T-helper 1 cell treated with Interleukin-12 subunit alpha and Interleukin-12 subunit beta and Interleukin-4 antibody, amounts not matched to agents 30 ng/mL and 1 ng/mL, for 36 hours (primary cell): ENCODE data around the gene SCYGR4. TPM values are rescaled to one million over a fixed set of nuclear protein-coding genes. Genes with fewer than 3 reads are reported as not detected.
"Not testable (repeated sequence)": the region's sequence is repeated elsewhere in the genome, so short reads cannot be mapped to it uniquely, and the experiment has no call there.

Source experiments
- intact Hi-C: fragments of 100-400 bp; cut with micrococcal nuclease; formaldehyde crosslinking; loops from one replicate; pipeline ENCODE4 v1.15.1; 2024
- total RNA-seq: library from RNA; stranded (reverse); gene quantifications from 2 replicates; pipeline ENCODE4 v1.2.3, GENCODE V29; 2022

SCYGR4 gene
- total RNA-seq, 1 donor from 2014 or later, result not detected

DNA sequence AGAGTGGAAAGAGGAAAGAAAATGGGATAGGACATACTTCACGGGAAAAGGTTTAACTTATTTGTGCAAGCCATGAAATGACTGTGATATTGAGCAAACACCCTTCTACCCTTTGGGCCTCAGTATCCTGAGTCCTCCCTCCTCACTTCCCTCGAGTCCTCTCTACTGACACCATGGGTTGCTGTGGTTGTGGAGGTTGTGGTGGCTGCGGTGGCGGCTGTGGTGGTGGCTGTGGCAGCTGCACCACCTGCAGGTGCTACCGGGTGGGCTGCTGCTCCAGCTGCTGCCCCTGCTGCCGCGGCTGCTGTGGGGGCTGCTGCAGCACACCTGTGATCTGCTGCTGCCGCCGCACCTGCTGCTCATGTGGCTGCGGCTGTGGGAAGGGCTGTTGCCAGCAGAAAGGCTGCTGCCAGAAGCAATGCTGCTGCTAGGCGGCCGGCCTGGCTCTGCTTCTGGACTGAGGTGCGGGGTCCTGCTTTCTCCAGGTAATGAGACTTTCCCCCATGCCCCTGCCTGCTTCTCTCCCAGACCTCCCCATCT, 49.4 kb downstream of the SCYGR4 start, which contains the start of gene SCYGR5:
Gene SCYGR5, plus strand, starts transcription at position 174 of the 540 bp plus-strand sequence. Its CDS starts 0 bp downstream, at position 174.
- intact Hi-C loops, result not testable (repeated sequence)

Other genes starting within 250 kb of the SCYGR4 start
- not detected in 2 replicates for gene TM4SF20, start 238.2 kb upstream of the SCYGR4 start, total RNA-seq
- not detected in 2 replicates for gene SCYGR1, start 229.5 kb upstream of the SCYGR4 start, total RNA-seq
- 74.0 and 76.4 TPM in 2 replicates for gene AGFG1, start 145.3 kb upstream of the SCYGR4 start, total RNA-seq
- gene SCYGR2, start 18.6 kb upstream of the SCYGR4 start, total RNA-seq, result not detected in 2 replicates
- not detected in 2 replicates for gene SCYGR3, start 2.7 kb upstream of the SCYGR4 start, total RNA-seq
- not detected in 2 replicates for gene SCYGR5, start 49.3 kb downstream of the SCYGR4 start, total RNA-seq
- not detected in 2 replicates for gene SLC19A3, start 100.5 kb downstream of the SCYGR4 start, total RNA-seq
- gene SCYGR6, start 107.3 kb downstream of the SCYGR4 start, total RNA-seq, result not detected in 2 replicates
- gene SCYGR7, start 110.8 kb downstream of the SCYGR4 start, total RNA-seq, result not detected in 2 replicates
- not detected in 2 replicates for gene SCYGR8, start 128.4 kb downstream of the SCYGR4 start, total RNA-seq
- 0.27 TPM in 1 of 2 replicates, not detected in the other for gene CCL20, start 196.3 kb downstream of the SCYGR4 start, total RNA-seq